NCI-H1694 treated with DMSO at 0.1 percent for 48 hours (cell line): ENCODE results near the gene PSMD3.
"Not testable (repeated sequence)": the region's sequence is repeated elsewhere in the genome, so short reads cannot be mapped to it uniquely, and the experiment has no call there.

ENCODE experiments used
- DNase-seq: peaks from one replicate; lab custom pipeline; 2025; lab: John Stamatoyannopoulos, UW

The PSMD3 gene

GRCh38 chr17:39980351-39981206, at the start of gene PSMD3:
TSS of gene PSMD3 (plus strand) at chr17:39980807. CDS start at chr17:39980971, 164 bp downstream.
- DNase-seq: peak; percentile 100

GRCh38 chr17:39933912-39934311, 46.7 kb upstream of the PSMD3 start:
- DNase-seq: no peak

GRCh38 chr17:39934324-39934723, 46.3 kb upstream of the PSMD3 start:
- no peak for DNase-seq

- DNase-seq: no peak
Measured at GRCh38 chr17:39935909-39936308, 44.7 kb upstream of the PSMD3 start.

- DNase-seq: no peak
Measured at GRCh38 chr17:39937447-39937846, 43.2 kb upstream of the PSMD3 start.

- no peak for DNase-seq
Measured at GRCh38 chr17:39938140-39938869, 42.3 kb upstream of the PSMD3 start.

- DNase-seq: no peak
Measured at GRCh38 chr17:39939106-39939505, 41.5 kb upstream of the PSMD3 start.

GRCh38 chr17:39939588-39940419, 40.8 kb upstream of the PSMD3 start:
- no peak for DNase-seq

GRCh38 chr17:39943702-39944392, 36.8 kb upstream of the PSMD3 start:
- DNase-seq: no peak

- no peak for DNase-seq
Measured at GRCh38 chr17:39944393-39944711, 36.3 kb upstream of the PSMD3 start.

- no peak for DNase-seq
Measured at GRCh38 chr17:39946551-39947330, 33.9 kb upstream of the PSMD3 start.

- not testable (repeated sequence) for DNase-seq
Measured at GRCh38 chr17:39948489-39948828, 32.1 kb upstream of the PSMD3 start.

- DNase-seq: no peak
Measured at GRCh38 chr17:39949028-39949427, 31.6 kb upstream of the PSMD3 start.

GRCh38 chr17:39950871-39951348, 29.7 kb upstream of the PSMD3 start:
- DNase-seq: no peak

- no peak for DNase-seq
Measured at GRCh38 chr17:39951924-39952679, 28.5 kb upstream of the PSMD3 start.

GRCh38 chr17:39952680-39953470, 27.7 kb upstream of the PSMD3 start:
- DNase-seq: no peak

GRCh38 chr17:39953471-39953888, 27.1 kb upstream of the PSMD3 start:
- DNase-seq: no peak

GRCh38 chr17:39954876-39955275, 25.7 kb upstream of the PSMD3 start:
- no peak for DNase-seq

GRCh38 chr17:39955726-39956225, 24.8 kb upstream of the PSMD3 start:
- no peak for DNase-seq
